Measurements from ENCODE around the gene RASAL1.
A peak's percentile ranks its signal among the peaks of the same experiment; 100 is the strongest.

Gene RASAL1

DNA sequence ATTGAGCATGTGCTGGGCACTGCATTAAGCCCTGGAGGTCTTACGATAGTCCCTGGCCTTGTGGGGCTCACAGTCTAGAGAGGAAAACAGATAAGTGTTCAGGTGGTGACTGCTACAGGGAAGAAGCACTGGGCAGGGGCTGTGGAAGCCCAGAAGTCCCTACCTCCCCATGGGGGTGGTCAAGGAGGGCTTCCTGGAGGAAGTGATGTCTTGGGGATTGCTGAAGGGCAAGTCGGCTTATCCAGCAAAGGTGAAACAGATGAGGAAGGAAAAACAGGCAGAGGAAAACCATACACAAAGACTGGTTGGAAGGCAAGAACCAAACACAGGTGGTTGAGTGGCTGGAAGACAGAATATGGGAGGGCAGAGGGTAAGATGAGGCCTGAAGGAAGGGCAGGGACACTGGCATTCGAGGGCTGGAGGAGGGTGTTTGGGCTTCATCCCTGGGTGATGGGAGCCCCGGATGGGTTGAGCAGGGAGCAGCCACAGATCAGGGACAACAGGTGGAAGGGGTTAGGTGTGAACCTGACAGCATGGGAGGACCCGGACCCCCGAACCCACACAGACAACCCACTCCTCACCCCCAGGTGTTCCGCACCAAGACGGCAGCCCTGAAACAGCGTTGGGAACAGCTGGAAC, 16.8 kb upstream of the RASAL1 start:
- no peak overlapping the region for H3K27ac ChIP-seq
- TF ChIP-seq, protein P1, sequence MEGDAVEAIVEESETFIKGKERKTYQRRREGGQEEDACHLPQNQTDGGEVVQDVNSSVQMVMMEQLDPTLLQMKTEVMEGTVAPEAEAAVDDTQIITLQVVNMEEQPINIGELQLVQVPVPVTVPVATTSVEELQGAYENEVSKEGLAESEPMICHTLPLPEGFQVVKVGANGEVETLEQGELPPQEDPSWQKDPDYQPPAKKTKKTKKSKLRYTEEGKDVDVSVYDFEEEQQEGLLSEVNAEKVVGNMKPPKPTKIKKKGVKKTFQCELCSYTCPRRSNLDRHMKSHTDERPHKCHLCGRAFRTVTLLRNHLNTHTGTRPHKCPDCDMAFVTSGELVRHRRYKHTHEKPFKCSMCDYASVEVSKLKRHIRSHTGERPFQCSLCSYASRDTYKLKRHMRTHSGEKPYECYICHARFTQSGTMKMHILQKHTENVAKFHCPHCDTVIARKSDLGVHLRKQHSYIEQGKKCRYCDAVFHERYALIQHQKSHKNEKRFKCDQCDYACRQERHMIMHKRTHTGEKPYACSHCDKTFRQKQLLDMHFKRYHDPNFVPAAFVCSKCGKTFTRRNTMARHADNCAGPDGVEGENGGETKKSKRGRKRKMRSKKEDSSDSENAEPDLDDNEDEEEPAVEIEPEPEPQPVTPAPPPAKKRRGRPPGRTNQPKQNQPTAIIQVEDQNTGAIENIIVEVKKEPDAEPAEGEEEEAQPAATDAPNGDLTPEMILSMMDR (conservative IDR thresholded peaks at IDR 0.05; ENCODE audit: low read depth, low read length): no peak
- H3K27me3 ChIP-seq (ENCODE audit: insufficient read depth, low read depth): no peaks in the 10 kb centered on the region
- no peak overlapping the region for H2AFZ ChIP-seq (ENCODE audit: low read depth)
- no peak overlapping the region for H3K4me2 ChIP-seq
- H3K4me1 ChIP-seq (ENCODE audit: low read depth, poor library complexity, severe bottlenecking): peaks cover 5% of the 10 kb centered on the region
- no peak overlapping the region for H3K9ac ChIP-seq
- no peaks in the 10 kb centered on the region for H4K20me1 ChIP-seq (ENCODE audit: insufficient read depth)
- H3K4me3 ChIP-seq (IDR thresholded peaks at IDR 0.05; ENCODE audit: insufficient read depth, low read depth, low read length): no peak overlapping the region
- H3K36me3 ChIP-seq (ENCODE audit: insufficient read depth): no peaks in the 10 kb centered on the region
- H3K79me2 ChIP-seq (ENCODE audit: insufficient read depth, low read depth): no peaks in the 10 kb centered on the region

DNA sequence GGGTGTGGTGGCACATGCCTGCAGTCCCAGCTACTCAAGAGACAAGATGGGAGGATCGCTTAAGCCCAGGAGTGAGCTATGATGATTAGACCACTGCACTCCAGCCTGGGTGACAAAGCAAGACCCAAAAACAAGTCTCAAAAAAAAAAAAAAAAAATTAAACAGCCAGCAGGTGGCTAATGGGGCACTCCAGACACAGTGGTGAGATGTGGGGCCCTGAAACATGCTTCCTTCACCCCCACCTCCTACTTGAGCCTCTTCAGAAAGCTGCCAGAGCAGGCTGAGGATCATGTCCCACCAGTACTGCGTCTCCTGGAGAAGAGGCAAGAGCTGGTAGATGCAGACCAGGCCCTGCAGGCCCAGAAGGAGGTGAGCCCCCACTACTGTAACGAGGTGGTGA, 16.1 kb upstream of the RASAL1 start:
- Histone ChIP-seq H3K4me2 (no peak overlapping the region), H3K27ac (no peak overlapping the region), H4K20me1 (ENCODE audit: insufficient read depth) (no peaks in the 10 kb centered on the region), H3K36me3 (ENCODE audit: insufficient read depth) (no peaks in the 10 kb centered on the region), H3K4me1 (ENCODE audit: low read depth, poor library complexity, severe bottlenecking) (peaks cover 5% of the 10 kb centered on the region), H3K4me3 (IDR thresholded peaks at IDR 0.05; ENCODE audit: insufficient read depth, low read depth, low read length) (no peak overlapping the region), H3K9ac (no peak overlapping the region), H3K27me3 (ENCODE audit: insufficient read depth, low read depth) (no peaks in the 10 kb centered on the region), H3K79me2 (ENCODE audit: insufficient read depth, low read depth) (no peaks in the 10 kb centered on the region), H2AFZ (ENCODE audit: low read depth) (no peak overlapping the region)
- TF ChIP-seq, protein P1 (conservative IDR thresholded peaks at IDR 0.05; ENCODE audit: low read depth, low read length): 0 out of 2 replicates have a peak, but pooled peaks have one; percentile 12

DNA sequence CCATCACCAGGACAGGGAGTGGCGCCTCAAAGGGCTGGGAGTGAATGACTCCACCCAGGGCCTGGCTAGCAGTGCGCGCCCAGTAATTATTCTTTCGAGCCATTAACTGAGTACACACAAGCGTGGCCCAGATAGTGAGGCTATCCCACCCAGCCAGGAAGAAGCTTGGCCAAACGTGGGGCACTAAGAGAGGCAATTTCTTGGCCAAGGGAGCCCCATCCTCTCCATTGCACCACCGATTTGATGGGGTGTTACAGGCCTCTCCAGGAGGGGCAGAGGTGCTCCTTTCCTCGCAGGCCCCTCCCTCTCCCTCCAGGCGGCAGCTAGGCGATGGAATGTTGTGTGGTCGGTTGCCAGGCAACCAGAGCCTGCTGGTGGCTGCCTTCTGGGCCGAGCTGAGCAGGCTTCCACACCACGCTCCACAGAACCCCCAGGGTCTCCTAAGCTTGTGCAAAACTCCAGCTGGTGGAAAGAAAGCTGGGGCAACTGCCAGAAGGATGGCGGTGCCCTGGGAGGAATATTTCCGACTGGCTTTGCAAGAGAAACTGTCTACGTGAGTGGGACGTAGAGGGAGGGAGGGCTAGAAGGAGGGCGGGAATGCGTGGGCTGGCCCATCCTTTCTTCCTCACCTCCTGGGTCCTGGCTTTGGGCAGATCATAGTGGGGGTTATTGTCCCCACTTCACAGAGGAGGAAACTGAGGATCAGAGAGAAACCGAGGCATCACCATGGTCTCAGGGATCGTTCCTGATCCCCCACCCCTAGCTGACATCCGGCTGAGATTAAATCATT, 14.0 kb upstream of the RASAL1 start, which contains the start of gene CFAP73:
Gene CFAP73 (plus strand): TSS at position 364 of the 790 bp plus-strand sequence. CDS start 134 bp downstream, at position 498.
- no peak within 1 kb of the TSS for H3K4me2 ChIP-seq
- TF ChIP-seq, protein P1 (conservative IDR thresholded peaks at IDR 0.05; ENCODE audit: low read depth, low read length): no peak
- no peaks in the 10 kb centered on the region for H3K36me3 ChIP-seq (ENCODE audit: insufficient read depth)
- no peak within 1 kb of the TSS for H3K27ac ChIP-seq
- H3K9ac ChIP-seq: no peak within 1 kb of the TSS
- H4K20me1 ChIP-seq (ENCODE audit: insufficient read depth): no peaks in the 10 kb centered on the region
- H2AFZ ChIP-seq (ENCODE audit: low read depth): no peak within 1 kb of the TSS
- no peaks in the 10 kb centered on the region for H3K27me3 ChIP-seq (ENCODE audit: insufficient read depth, low read depth)
- peaks cover 5% of the 10 kb centered on the region for H3K4me1 ChIP-seq (ENCODE audit: low read depth, poor library complexity, severe bottlenecking)
- no peak within 1 kb of the TSS for H3K4me3 ChIP-seq (IDR thresholded peaks at IDR 0.05; ENCODE audit: insufficient read depth, low read depth, low read length)
- H3K79me2 ChIP-seq (ENCODE audit: insufficient read depth, low read depth): no peaks in the 10 kb centered on the region

DNA sequence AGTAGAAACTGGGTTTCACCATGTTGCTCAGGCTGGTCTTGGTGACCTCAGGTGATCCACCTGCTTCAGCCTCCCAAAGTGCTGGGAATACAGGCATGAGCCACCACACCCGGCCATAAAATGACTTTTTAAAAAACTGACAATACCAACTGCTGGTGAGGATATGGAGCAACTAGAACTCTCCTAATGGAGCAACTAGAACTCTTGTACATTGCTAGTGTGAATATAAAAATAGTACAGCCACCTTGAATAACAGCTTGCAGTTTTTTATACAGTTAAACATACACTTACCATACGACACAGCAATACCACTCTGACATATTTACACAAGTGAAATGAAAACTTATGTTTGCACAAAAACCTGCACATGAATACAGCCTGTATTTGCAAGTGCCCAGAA, 11.4 kb upstream of the RASAL1 start:
- TF ChIP-seq, protein P1 (conservative IDR thresholded peaks at IDR 0.05; ENCODE audit: low read depth, low read length): no peak
- no peaks in the 10 kb centered on the region for H3K27me3 ChIP-seq (ENCODE audit: insufficient read depth, low read depth)
- no peaks in the 10 kb centered on the region for H3K79me2 ChIP-seq (ENCODE audit: insufficient read depth, low read depth)
- no peak overlapping the region for H3K9ac ChIP-seq
- H3K27ac ChIP-seq: no peak overlapping the region
- no peaks in the 10 kb centered on the region for H3K4me1 ChIP-seq (ENCODE audit: low read depth, poor library complexity, severe bottlenecking)
- H3K36me3 ChIP-seq (ENCODE audit: insufficient read depth): no peaks in the 10 kb centered on the region
- H3K4me2 ChIP-seq: no peak overlapping the region
- no peak overlapping the region for H2AFZ ChIP-seq (ENCODE audit: low read depth)
- H3K4me3 ChIP-seq (IDR thresholded peaks at IDR 0.05; ENCODE audit: insufficient read depth, low read depth, low read length): no peak overlapping the region
- no peaks in the 10 kb centered on the region for H4K20me1 ChIP-seq (ENCODE audit: insufficient read depth)
